Common myeloid progenitor, CD34-positive (primary cell): ENCODE results near the gene FASTK.

Experiments used
- CTCF ChIA-PET: fragments of 350-600 bp; sonication (Branson Sonifier 250); formaldehyde crosslinking; loops from one replicate; lab custom pipeline; 2021; ENCODE audit warnings: antibody characterized with exemption; lab: Charles Lee
- POLR2A ChIA-PET: fragments of 350-600 bp; sonication (Branson Sonifier 250); formaldehyde crosslinking; loops from one replicate; lab custom pipeline; 2021; ENCODE audit warnings: antibody characterized with exemption; lab: Charles Lee
- DNase-seq, 3 donors: peaks; one replicate each; pipeline versions ENCODE4 v3.0.0 to v3.0.0-alpha.2; 2013
- H3K27ac ChIP-seq, 2 experiments: 1 replicate in 1 of 2; 2 replicates in 1 of 2; pipeline ENCODE4 v1.7.0; 2013; ENCODE audit warnings: inconsistent platforms in 2 of 2, low read length in 2 of 2, mild to moderate bottlenecking in 2 of 2, low read depth in 1 of 2, moderate library complexity in 1 of 2; ENCODE audit not compliant: severe bottlenecking in 2 of 2, insufficient read depth in 1 of 2, poor library complexity in 1 of 2
- H3K27me3 ChIP-seq, 5 experiments: replicated peaks in 2 of 5; 1 replicate in 3 of 5; 2 replicates in 2 of 5; pipeline versions ENCODE4 v1.6.1 to v1.7.0; 2013; ENCODE audit warnings: low read length in 4 of 5, mild to moderate bottlenecking in 2 of 5, moderate library complexity in 2 of 5, inconsistent platforms in 1 of 5; ENCODE audit not compliant: insufficient read depth in 5 of 5, control insufficient read depth in 4 of 5
- H3K36me3 ChIP-seq, 4 experiments: 1 replicate in 2 of 4; 2 replicates in 2 of 4; pipeline versions ENCODE4 v1.6.1 to v1.7.0; 2013; ENCODE audit warnings: low read length in 3 of 4, control low read depth in 1 of 4, mild to moderate bottlenecking in 1 of 4; ENCODE audit not compliant: control insufficient read depth in 4 of 4, insufficient read depth in 4 of 4
- H3K4me1 ChIP-seq, 4 experiments: 1 replicate in 3 of 4; 2 replicates in 1 of 4; pipeline versions ENCODE4 v1.6.1 to v1.7.1; 2013; ENCODE audit warnings: low read length in 3 of 4, mild to moderate bottlenecking in 3 of 4, control low read depth in 1 of 4, inconsistent platforms in 1 of 4, moderate library complexity in 1 of 4; ENCODE audit not compliant: control insufficient read depth in 4 of 4, insufficient read depth in 4 of 4; ENCODE audit errors: control extremely low read depth in 1 of 4
- H3K4me3 ChIP-seq, 7 experiments: 1 replicate in 4 of 7; 2 replicates in 3 of 7; pipeline versions ENCODE4 v1.5.1 to v1.7.0; 2013; ENCODE audit warnings: mild to moderate bottlenecking in 7 of 7, low read length in 6 of 7, moderate library complexity in 6 of 7, inconsistent platforms in 2 of 7, low read depth in 2 of 7, control low read depth in 1 of 7; ENCODE audit not compliant: insufficient read depth in 4 of 7, control insufficient read depth in 1 of 7; ENCODE audit errors: extremely low read depth in 1 of 7
- H3K9me3 ChIP-seq, 5 experiments: 1 replicate in 4 of 5; 2 replicates in 1 of 5; pipeline versions ENCODE4 v1.6.1 to v1.7.1; 2013; ENCODE audit warnings: low read length in 4 of 5, mild to moderate bottlenecking in 2 of 5, inconsistent platforms in 1 of 5, low read depth in 1 of 5, moderate library complexity in 1 of 5; ENCODE audit not compliant: control insufficient read depth in 4 of 5, insufficient read depth in 2 of 5; ENCODE audit errors: control extremely low read depth in 1 of 5
- WGBS: methylation state at CpG from one replicate; pipeline ENCODE4 v1.1.5; 2013; ENCODE audit not compliant: insufficient coverage; 5-methylcytosine and 5-hydroxymethylcytosine counted together

The FASTK gene

GRCh38 chr7:151107882-151108281 is 27.3 kb upstream of the FASTK start:
- WGBS = 100% methylated on average over 7 of the region's 10 CpGs

DNA sequence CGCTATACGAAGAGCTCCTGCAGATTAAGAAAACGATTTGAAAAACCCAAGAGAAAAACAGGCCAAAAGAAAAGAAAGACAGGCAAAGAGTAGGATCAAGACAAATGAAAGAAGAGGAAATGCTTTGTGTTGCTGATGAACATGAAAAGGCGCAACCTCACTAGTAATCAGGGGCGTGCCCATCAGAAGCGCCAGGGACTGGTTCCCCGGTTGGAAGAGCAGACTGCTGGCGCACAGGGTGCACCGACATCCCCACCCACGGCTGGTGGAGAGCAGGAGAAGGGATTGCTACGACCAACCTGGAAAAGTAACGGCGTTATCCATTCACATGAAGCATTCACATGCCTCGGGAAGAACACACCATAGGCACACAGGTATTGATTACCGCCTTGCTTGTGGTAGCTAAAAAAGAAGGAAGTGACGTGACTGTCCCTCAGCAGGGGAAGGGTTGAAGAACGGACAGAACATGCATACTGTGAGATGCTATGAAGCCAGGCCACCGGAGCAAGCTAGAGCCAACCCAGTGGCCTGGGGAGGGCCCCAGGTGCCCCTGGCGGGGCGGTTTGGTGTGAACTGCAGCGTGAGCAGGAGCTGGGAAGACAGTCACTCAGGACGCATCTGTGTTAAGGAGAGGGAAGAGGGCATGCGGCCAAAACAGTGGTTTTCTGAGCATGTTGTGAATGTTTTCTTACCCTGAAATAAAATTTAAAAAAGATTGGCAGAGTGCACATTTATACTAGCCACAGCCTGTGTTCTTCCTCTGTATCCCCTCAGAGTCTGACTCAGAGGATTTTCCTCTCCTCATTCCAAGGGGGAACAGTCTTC is 24.0 kb upstream of the FASTK start:
- Histone ChIP-seq H3K27ac (peak overlapping the region in 1 of 2 experiments; percentile 4), H3K9me3 (no peaks in the 10 kb centered on the region), H3K4me1 (peaks cover 0 to 25% (median 12%) of the 10 kb centered on the region in 4 experiments), H3K36me3 (peaks cover 0 to 4% (median 0%) of the 10 kb centered on the region in 4 experiments), H3K27me3 (no peaks in the 10 kb centered on the region), H3K4me3 (peak overlapping the region in 1 of 7 experiments; percentile 42)
- CTCF ChIA-PET = interaction anchor here (0.6 to 5.2 kb wide), 10 partner anchors 8 to 1416 kb away, joined by 3 to 72 read pairs (median 4); no protein-coding TSS in a partner anchor
- WGBS = 61% methylated on average over 22 of the region's 23 CpGs
- DNase-seq = peak; percentile 39 to 84 (median 79)
- POLR2A ChIA-PET = interaction anchor here (0.6 to 2.0 kb wide), 2 partner anchors 16 to 49 kb away, joined by 3 to 11 read pairs; no protein-coding TSS in a partner anchor

More at GRCh38 chr7:151107882-151108281, 27.3 kb upstream of the FASTK start:
- no peaks in the 10 kb centered on the region for H3K9me3 ChIP-seq
- no peak overlapping the region for H3K27ac ChIP-seq
- no peaks in the 10 kb centered on the region for H3K27me3 ChIP-seq
- POLR2A ChIA-PET = interaction anchor here (1.1 kb wide), 1 partner anchor 9 kb away, joined by 4 read pairs; no protein-coding TSS in a partner anchor
- H3K4me3 ChIP-seq = no peak overlapping the region
- peaks cover 0 to 4% (median under 1%) of the 10 kb centered on the region in 4 experiments for H3K36me3 ChIP-seq
- CTCF ChIA-PET = interaction anchor here (0.8 to 6.5 kb wide), 11 partner anchors 10 to 145 kb away, joined by 3 to 219 read pairs (median 5); partner anchors contain the start of genes AGAP3 and TMUB1
- H3K4me1 ChIP-seq = peaks cover 0 to 26% (median 10%) of the 10 kb centered on the region in 4 experiments
- no peak for DNase-seq

GRCh38 chr7:151103973-151104372 is 23.4 kb upstream of the FASTK start:
- H3K4me3 ChIP-seq = no peak overlapping the region
- no peak for DNase-seq
- H3K36me3 ChIP-seq = peaks cover 0 to 4% (median 0%) of the 10 kb centered on the region in 4 experiments
- WGBS = 97% methylated on average over 11 of the region's 12 CpGs
- POLR2A ChIA-PET = interaction anchor here (1.1 to 1.3 kb wide), 2 partner anchors 14 to 94 kb away, joined by 3 read pairs; no protein-coding TSS in a partner anchor
- CTCF ChIA-PET = interaction anchor here (0.6 to 5.2 kb wide), 7 partner anchors 9 to 352 kb away, joined by 3 to 72 read pairs (median 4); no protein-coding TSS in a partner anchor
- no peaks in the 10 kb centered on the region for H3K27me3 ChIP-seq
- H3K4me1 ChIP-seq = peaks cover 0 to 25% (median 12%) of the 10 kb centered on the region in 4 experiments
- no peaks in the 10 kb centered on the region for H3K9me3 ChIP-seq
- H3K27ac ChIP-seq = no peak overlapping the region

- H3K4me3 ChIP-seq = no peak overlapping the region
- 71% methylated on average over 3 of the region's 3 CpGs for WGBS
- no peaks in the 10 kb centered on the region for H3K27me3 ChIP-seq
- no peaks in the 10 kb centered on the region for H3K9me3 ChIP-seq
- ChIA-PET POLR2A (interaction anchor here (1.1 to 1.3 kb wide), 2 partner anchors 13 to 93 kb away, joined by 3 read pairs; no protein-coding TSS in a partner anchor), CTCF (interaction anchor here (0.9 to 5.2 kb wide), 8 partner anchors 10 to 138 kb away, joined by 3 to 72 read pairs (median 6); no protein-coding TSS in a partner anchor)
- no peak overlapping the region for H3K27ac ChIP-seq
- no peak for DNase-seq
- H3K36me3 ChIP-seq = peaks cover 0 to 4% (median 0%) of the 10 kb centered on the region in 4 experiments
- H3K4me1 ChIP-seq = peaks cover 0 to 27% (median 12%) of the 10 kb centered on the region in 4 experiments
Measured at GRCh38 chr7:151102991-151103390, 22.4 kb upstream of the FASTK start.

GRCh38 chr7:151101621-151102396 is 21.2 kb upstream of the FASTK start:
- POLR2A ChIA-PET = no interaction called here

DNA sequence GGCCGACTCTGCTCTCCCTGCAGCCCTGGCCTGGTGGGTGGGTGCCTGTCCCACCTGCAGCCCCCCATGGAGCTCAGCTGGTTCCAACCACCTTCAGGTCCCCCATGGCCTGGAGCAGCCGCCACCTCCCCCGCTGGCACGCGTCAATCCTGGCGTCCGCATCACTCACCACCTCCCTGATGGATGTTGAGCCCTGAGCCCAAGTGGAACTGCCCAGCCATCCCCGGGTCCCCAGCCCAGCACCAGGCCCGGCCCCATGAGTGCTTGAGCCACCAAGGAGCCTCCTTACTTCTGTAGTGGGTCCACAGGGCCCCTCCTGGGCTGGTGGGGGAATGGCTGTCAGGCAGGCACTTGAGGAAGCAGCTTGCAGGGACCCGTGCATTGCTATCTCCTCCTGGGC is 20.3 kb upstream of the FASTK start:
- no peaks in the 10 kb centered on the region for H3K27me3 ChIP-seq
- no peak for DNase-seq
- H3K27ac ChIP-seq = no peak overlapping the region
- H3K9me3 ChIP-seq = no peaks in the 10 kb centered on the region
- peaks cover 0 to 4% (median 0%) of the 10 kb centered on the region in 4 experiments for H3K36me3 ChIP-seq
- ChIA-PET CTCF (interaction anchor here (1.2 to 3.5 kb wide), 2 partner anchors 11 to 23 kb away, joined by 3 to 24 read pairs; no protein-coding TSS in a partner anchor), POLR2A (no interaction called here)
- no peak overlapping the region for H3K4me3 ChIP-seq
- H3K4me1 ChIP-seq = peaks cover 0 to 25% (median 11%) of the 10 kb centered on the region in 4 experiments
- WGBS = 98% methylated on average over 10 of the region's 10 CpGs

More at GRCh38 chr7:151101621-151102396, 21.2 kb upstream of the FASTK start:
- Histone ChIP-seq H3K4me1 (peaks cover 0 to 27% (median 13%) of the 10 kb centered on the region in 4 experiments), H3K9me3 (no peaks in the 10 kb centered on the region), H3K27ac (no peak overlapping the region), H3K4me3 (no peak overlapping the region), H3K36me3 (peaks cover 0 to 4% (median 0%) of the 10 kb centered on the region in 4 experiments), H3K27me3 (no peaks in the 10 kb centered on the region)
- DNase-seq = no peak
- 94% methylated on average over 22 of the region's 24 CpGs for WGBS
- CTCF ChIA-PET = interaction anchor here (1.5 to 5.2 kb wide), 5 partner anchors 10 to 137 kb away, joined by 3 to 72 read pairs (median 6); no protein-coding TSS in a partner anchor
